HepG2 (cell line): ENCODE measurements around the gene CPT1C. TPM values are rescaled to one million over a fixed set of nuclear protein-coding genes. Genes with fewer than 3 reads are reported as not detected.
A peak's percentile ranks its signal among the peaks of the same experiment; 100 is the strongest.

Experiments
- AHR ChIP-seq: IDR thresholded peaks from 2 replicates; pipeline ENCODE4 v1.6.1; 2018; ENCODE audit warnings: missing genetic modification reagents, missing compliant biosample characterization
- BCL3 ChIP-seq: sonication (generic); formaldehyde crosslinking; IDR thresholded peaks from 2 replicates; pipeline ENCODE4 v1.5.1; 2020; ENCODE audit warnings: mild to moderate bottlenecking, missing genetic modification reagents, moderate library complexity
- CCDC6 ChIP-seq: sonication (generic); formaldehyde crosslinking; IDR thresholded peaks from 2 replicates; pipeline ENCODE4 v1.8.1; 2022; ENCODE audit warnings: mild to moderate bottlenecking, missing genetic modification reagents, moderate library complexity
- FOXA1 ChIP-seq, 2 experiments: fragments of 450-650 bp in 1 of 2; sonication (generic) in 1 of 2; formaldehyde crosslinking in 1 of 2; IDR thresholded peaks; 2 replicates each; pipeline versions ENCODE4 v1.4.0 to v1.6.1; 2016 to 2020; ENCODE audit warnings: missing genetic modification reagents in 1 of 2
- GMEB1 ChIP-seq: sonication (generic); formaldehyde crosslinking; IDR thresholded peaks from 2 replicates; pipeline ENCODE4 v1.5.1; 2020; ENCODE audit warnings: missing genetic modification reagents, mild to moderate bottlenecking, borderline replicate concordance
- IKZF4 ChIP-seq: sonication (generic); formaldehyde crosslinking; IDR thresholded peaks from 2 replicates; pipeline ENCODE4 v1.5.1; 2020; ENCODE audit warnings: borderline replicate concordance, mild to moderate bottlenecking, low read depth, missing genetic modification reagents; ENCODE audit errors: not compliant biosample characterization
- JUND ChIP-seq: sonication (generic); formaldehyde crosslinking; IDR thresholded peaks from 2 replicates; pipeline ENCODE4 v1.8.0; 2022; ENCODE audit warnings: mild to moderate bottlenecking, missing genetic modification reagents
- KLF15 ChIP-seq: sonication (generic); formaldehyde crosslinking; IDR thresholded peaks from 2 replicates; pipeline ENCODE4 v1.8.1; 2023; ENCODE audit warnings: borderline replicate concordance, mild to moderate bottlenecking, inconsistent platforms, missing genetic modification reagents, mixed read lengths
- MTERF4 ChIP-seq: sonication (generic); formaldehyde crosslinking; IDR thresholded peaks from 2 replicates; pipeline ENCODE4 v1.8.0; 2023; ENCODE audit warnings: mild to moderate bottlenecking, missing genetic modification reagents
- POGZ ChIP-seq: sonication (generic); formaldehyde crosslinking; IDR thresholded peaks from 2 replicates; pipeline ENCODE4 v1.4.0; 2020; ENCODE audit warnings: mild to moderate bottlenecking, missing genetic modification reagents
- RBFOX2 ChIP-seq: fragments of 200-400 bp; formaldehyde crosslinking; IDR thresholded peaks from 2 replicates; pipeline ENCODE4 v1.6.1; 2017; ENCODE audit warnings: low read depth, mild to moderate bottlenecking, low read length
- REXO4 ChIP-seq: sonication (generic); formaldehyde crosslinking; IDR thresholded peaks from 2 replicates; pipeline ENCODE4 v1.8.0; 2022; ENCODE audit warnings: missing genetic modification reagents, mild to moderate bottlenecking, borderline replicate concordance
- RFX5 ChIP-seq: IDR thresholded peaks from 2 replicates; pipeline ENCODE4 v1.6.1; 2011; ENCODE audit warnings: low read depth, low read length, improper control_type of control experiment
- SP5 ChIP-seq: IDR thresholded peaks from 2 replicates; pipeline ENCODE4 v1.6.1; 2016; ENCODE audit warnings: low read depth, borderline replicate concordance
- SRSF1 ChIP-seq: fragments of 200-400 bp; formaldehyde crosslinking; optimal IDR thresholded peaks from 2 replicates; pipeline ENCODE3; 2017; ENCODE audit warnings: mild to moderate bottlenecking, low read depth, low read length, moderate library complexity
- TCF7L2 ChIP-seq: IDR thresholded peaks from 2 replicates; pipeline ENCODE4 v1.6.1; 2011; ENCODE audit warnings: mild to moderate bottlenecking, low read depth, low read length, moderate library complexity
- THAP11 ChIP-seq: IDR thresholded peaks from 2 replicates; pipeline ENCODE4 v1.6.1; 2016; ENCODE audit warnings: missing biosample characterization, missing genetic modification reagents
- ZBTB43 ChIP-seq: sonication (generic); formaldehyde crosslinking; conservative IDR thresholded peaks from 2 replicates; pipeline ENCODE4 v1.4.0; 2020; ENCODE audit warnings: missing genetic modification reagents
- ZMYM3 ChIP-seq: sonication (generic); formaldehyde crosslinking; IDR thresholded peaks from 2 replicates; pipeline ENCODE4 v1.5.1; 2020; ENCODE audit warnings: mild to moderate bottlenecking, missing genetic modification reagents
- ZNF275 ChIP-seq: sonication (generic); formaldehyde crosslinking; IDR thresholded peaks from 2 replicates; pipeline ENCODE4 v1.8.0; 2022; ENCODE audit warnings: missing genetic modification reagents, mild to moderate bottlenecking, inconsistent platforms, borderline replicate concordance
- ZNF766 ChIP-seq: sonication (generic); formaldehyde crosslinking; IDR thresholded peaks from 2 replicates; pipeline ENCODE4 v1.5.0; 2020; ENCODE audit warnings: missing genetic modification reagents, borderline replicate concordance
- ZZZ3 ChIP-seq: sonication (generic); formaldehyde crosslinking; IDR thresholded peaks from 2 replicates; pipeline ENCODE4 v1.4.0; 2020; ENCODE audit warnings: missing genetic modification reagents, mild to moderate bottlenecking, borderline replicate concordance
- polyA plus RNA-seq, 8 experiments: library from polyadenylated mRNA; depleted of rRNA in 3 of 8; stranded (reverse) in 7 of 8; unstranded in 1 of 8; fragments of >200 nt; fragmentation: Illumina TruSeq in 4 of 8; extraction: Trizol in 4 of 8; gene quantifications; 2 replicates each; pipeline versions ENCODE4 v1.2.1 to v1.2.3, GENCODE V29; 2011 to 2016; ENCODE audit warnings: low read depth in 4 of 8, missing spikeins in 1 of 8, mixed read lengths in 1 of 8; ENCODE audit not compliant: insufficient read depth in 1 of 8
- total RNA-seq, 5 experiments: library from RNA; depleted of rRNA; stranded (reverse); fragments of >200 nt; fragmentation: Illumina TruSeq; extraction: Trizol; gene quantifications; 2 replicates each; pipeline ENCODE4 v1.2.3, GENCODE V29; 2016; ENCODE audit warnings: low read depth in 1 of 5

The CPT1C gene
- total and polyA plus RNA-seq, 2 of the 13 experiments (the other 11 are each of a cell fraction or from before 2014, with no cell fraction given): 0.18 TPM; not detected in 1

- TF ChIP-seq ZBTB43 (0 out of 2 replicates have a peak, but pooled peaks have one; percentile 64), THAP11 (CRISPR knock-in tag) (peak; percentile 54), POGZ (CRISPR knock-in tag) (peak; percentile 41; the same call in 1 of the 2 replicates), ZMYM3 (CRISPR knock-in tag) (no peak), ZNF766 (CRISPR knock-in tag) (peak; percentile 83; the same call in 1 of the 2 replicates), REXO4 (no peak), RBFOX2 (peak; percentile 97), FOXA1 (IDR thresholded peaks at IDR 0.05) (no peak), FOXA1 (CRISPR knock-in tag; IDR thresholded peaks at IDR 0.05) (no peak), SP5 (CRISPR knock-in tag) (no peak), AHR (CRISPR knock-in tag) (0 out of 2 replicates have a peak, but pooled peaks have one; percentile 88), RFX5 (no peak), GMEB1 (CRISPR knock-in tag) (no peak), SRSF1 (peak; percentile 95), TCF7L2 (no peak), ZZZ3 (no peak), CCDC6 (CRISPR knock-in tag) (no peak), ZNF275 (CRISPR knock-in tag) (peak; percentile 70; the same call in 1 of the 2 replicates), KLF15 (CRISPR knock-in tag) (peak; percentile 71; the same call in 1 of the 2 replicates), BCL3 (CRISPR knock-in tag) (no peak), JUND (no peak), IKZF4 (CRISPR knock-in tag) (peak; percentile 10), MTERF4 (CRISPR knock-in tag) (peak; percentile 68; the same call in 1 of the 2 replicates)
These were observed 13.6 kb upstream of the CPT1C start, which contains the start of gene PRMT1 (continued) for GRCh38 chr19:49677231-49677900.
